Measurements from ENCODE around the gene CCDC80. TPM values are rescaled to one million over a fixed set of nuclear protein-coding genes. Genes with fewer than 3 reads are reported as not detected.

Gene CCDC80
- total and polyA plus RNA-seq, 2 of the 4 experiments (the other 2 are of a cell fraction): 387 to 418 TPM

- Histone ChIP-seq H3K27me3 (ENCODE audit: control insufficient read depth, insufficient read depth, low read length) (no peaks in the 10 kb centered on the region), H3K4ac (ENCODE audit: low read depth, low read length) (no peak overlapping the region; the same call in none of the 2 replicates), H4K91ac (ENCODE audit: insufficient read depth, low read depth, low read length) (peak overlapping the region; percentile 64; the same call in 1 of the 2 replicates), H2BK120ac (ENCODE audit: low read depth, low read length) (peak overlapping the region; percentile 63; the same call in 1 of the 2 replicates), H4K5ac (ENCODE audit: low read depth, low read length) (peak overlapping the region; percentile 42; the same call in 1 of the 2 replicates), H3K9me3 (ENCODE audit: control insufficient read depth, insufficient read depth, low read length) (no peaks in the 10 kb centered on the region), H2AFZ (replicated peaks; ENCODE audit: low read length, poor library complexity) (no peak overlapping the region), H3K14ac (replicated peaks; ENCODE audit: low read depth, low read length) (no peak overlapping the region), H3K4me2 (ENCODE audit: low read depth, low read length) (no peak overlapping the region), H2BK15ac (ENCODE audit: low read depth, low read length) (peak overlapping the region; percentile 66; the same call in 1 of the 3 replicates), H3K9me1 (ENCODE audit: insufficient read depth, low read length) (peaks cover 12% of the 10 kb centered on the region), H4K20me1 (ENCODE audit: insufficient read depth, low read length) (no peaks in the 10 kb centered on the region), H2BK5ac (ENCODE audit: low read depth, low read length, poor library complexity, severe bottlenecking) (peak overlapping the region; percentile 70), H4K8ac (ENCODE audit: low read depth in 2 of 2, low read length in 2 of 2) (peak overlapping the region in 1 of 2 experiments; percentile 58; a peak in 2 of 4 replicates), H3K4me3 (ENCODE audit: insufficient read depth, low read depth, low read length) (no peak overlapping the region), H3K56ac (ENCODE audit: extremely low read depth, insufficient read depth, low read length) (no peak overlapping the region), H3K27ac (ENCODE audit: insufficient read depth, low read length) (no peak overlapping the region), H3K18ac (ENCODE audit: low read depth, low read length) (peak overlapping the region; percentile 69; the same call in 1 of the 2 replicates), H3K79me1 (ENCODE audit: low read depth in 1 of 2, low read length in 2 of 2) (no peaks in the 10 kb centered on the region), H3K23ac (ENCODE audit: low read depth, low read length) (peak overlapping the region; percentile 26; the same call in 1 of the 2 replicates), H3K4me1 (ENCODE audit: control insufficient read depth, insufficient read depth, low read length) (peaks cover 30% of the 10 kb centered on the region), H3K36me3 (ENCODE audit: control insufficient read depth, insufficient read depth, low read length) (no peaks in the 10 kb centered on the region), H3K9ac (ENCODE audit: low read depth, low read length) (no peak overlapping the region), H2AK5ac (ENCODE audit: low read depth, low read length) (no peak overlapping the region), H2AK9ac (replicated peaks; ENCODE audit: low read depth, low read length, poor library complexity) (no peak overlapping the region), H2BK20ac (ENCODE audit: low read depth, low read length) (peak overlapping the region; percentile 40)
- ATAC-seq (ENCODE audit: low read depth): no peak
- dilution Hi-C loops (cut with HindIII; ENCODE audit: low sequenced_read_pairs, unreplicated experiment) (no loop called here), intact Hi-C loops (cut with micrococcal nuclease) (loop anchor here (5.0 kb wide), 1 partner anchor 37 kb away; no protein-coding TSS in a partner anchor), in situ Hi-C loops (cut with MboI; ENCODE audit: low sequenced_read_pairs) (no loop called here)
- CTCF ChIA-PET: interaction anchor here (1.0 to 1.1 kb wide), 2 partner anchors 30 to 46 kb away, joined by 4 read pairs; no protein-coding TSS in a partner anchor
- POLR2A ChIA-PET (ENCODE audit: unreplicated experiment): interaction anchor here (0.6 kb wide), 1 partner anchor 325 kb away, joined by 4 read pairs; no protein-coding TSS in a partner anchor
- WGBS, 2 experiments (ENCODE audit: extremely low coverage in 2 of 2, insufficient read length in 1 of 2): no CpG with 5 or more reads among the region's 1 CpG
- TF ChIP-seq MAZ (IDR thresholded peaks at IDR 0.05; ENCODE audit: borderline replicate concordance, low read depth, low read length) (no peak), RCOR1 (IDR thresholded peaks at IDR 0.05; ENCODE audit: insufficient replicate concordance, low read length) (no peak), FOS (IDR thresholded peaks at IDR 0.05; ENCODE audit: low read depth, low read length) (no peak), MXI1 (IDR thresholded peaks at IDR 0.05; ENCODE audit: borderline replicate concordance, low read depth, low read length) (no peak), SMC3 (IDR thresholded peaks at IDR 0.05; ENCODE audit: low read depth, low read length) (no peak), RAD21 (IDR thresholded peaks at IDR 0.05; ENCODE audit: low read length) (no peak), USF2 (IDR thresholded peaks at IDR 0.05; ENCODE audit: low read depth, low read length) (no peak), NFE2L2 (IDR thresholded peaks at IDR 0.05; ENCODE audit: low read depth, low read length) (no peak), CEBPB (IDR thresholded peaks at IDR 0.05; ENCODE audit: low read depth, low read length) (no peak)
- BruUV-seq (replicated peaks): no TSS peak
- DNase-seq: no peak
Measured at GRCh38 chr3:112689385-112689784, 48.4 kb upstream of the CCDC80 start.

Measured in IMR-90 (cell line).